Measurements from ENCODE around the gene CHSY1.

- TF ChIP-seq, protein P1, sequence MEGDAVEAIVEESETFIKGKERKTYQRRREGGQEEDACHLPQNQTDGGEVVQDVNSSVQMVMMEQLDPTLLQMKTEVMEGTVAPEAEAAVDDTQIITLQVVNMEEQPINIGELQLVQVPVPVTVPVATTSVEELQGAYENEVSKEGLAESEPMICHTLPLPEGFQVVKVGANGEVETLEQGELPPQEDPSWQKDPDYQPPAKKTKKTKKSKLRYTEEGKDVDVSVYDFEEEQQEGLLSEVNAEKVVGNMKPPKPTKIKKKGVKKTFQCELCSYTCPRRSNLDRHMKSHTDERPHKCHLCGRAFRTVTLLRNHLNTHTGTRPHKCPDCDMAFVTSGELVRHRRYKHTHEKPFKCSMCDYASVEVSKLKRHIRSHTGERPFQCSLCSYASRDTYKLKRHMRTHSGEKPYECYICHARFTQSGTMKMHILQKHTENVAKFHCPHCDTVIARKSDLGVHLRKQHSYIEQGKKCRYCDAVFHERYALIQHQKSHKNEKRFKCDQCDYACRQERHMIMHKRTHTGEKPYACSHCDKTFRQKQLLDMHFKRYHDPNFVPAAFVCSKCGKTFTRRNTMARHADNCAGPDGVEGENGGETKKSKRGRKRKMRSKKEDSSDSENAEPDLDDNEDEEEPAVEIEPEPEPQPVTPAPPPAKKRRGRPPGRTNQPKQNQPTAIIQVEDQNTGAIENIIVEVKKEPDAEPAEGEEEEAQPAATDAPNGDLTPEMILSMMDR (IDR thresholded peaks at IDR 0.05) = no peak
- no peak for TF ChIP-seq POLR2A (IDR thresholded peaks at IDR 0.05)
Measured at GRCh38 chr15:101141926-101142527, 109.8 kb downstream of the CHSY1 start.
